ENCODE measurements around the gene FBLN2. TPM values are rescaled to one million over a fixed set of nuclear protein-coding genes. Genes with fewer than 3 reads are reported as not detected.

FBLN2 gene
- polyA plus RNA-seq, 1 donor (not counting 4 experiments of a cell fraction or from before 2014, with no cell fraction given): 0.72 TPM

- H3K9ac ChIP-seq (ENCODE audit: control insufficient read depth, extremely low read depth, insufficient read depth, low read length): no peak overlapping the region
- DNase-seq (ENCODE audit: low read depth, low spot score) (no peak), FAIRE-seq (no peak)
- TF ChIP-seq EZH2 (IDR thresholded peaks at IDR 0.05; ENCODE audit: low read length): no peak
- TF ChIP-seq CTCF (optimal IDR thresholded peaks at IDR 0.05 in 1 of 3, IDR thresholded peaks at IDR 0.05 in 1 of 3, conservative IDR thresholded peaks at IDR 0.05 in 1 of 3; ENCODE audit: extremely low read depth in 1 of 3, insufficient read depth in 2 of 3, low read length in 3 of 3): no peak
- H3K36me3 ChIP-seq (ENCODE audit: control insufficient read depth in 2 of 2, extremely low read depth in 1 of 2, insufficient read depth in 2 of 2, low read length in 2 of 2): no peaks in the 10 kb centered on the region
- H3K4me1 ChIP-seq (ENCODE audit: control insufficient read depth, extremely low read depth, insufficient read depth, low read length): peaks cover 10% of the 10 kb centered on the region
- H3K27ac ChIP-seq (ENCODE audit: control insufficient read depth, insufficient read depth, low read length): no peak overlapping the region
- H4K20me1 ChIP-seq (ENCODE audit: control insufficient read depth, extremely low read depth, insufficient read depth, low read length): no peaks in the 10 kb centered on the region
- H3K9me1 ChIP-seq (ENCODE audit: control insufficient read depth, extremely low read depth, insufficient read depth, low read length): no peaks in the 10 kb centered on the region
- no peaks in the 10 kb centered on the region for H3K27me3 ChIP-seq (ENCODE audit: control insufficient read depth, extremely low read depth, insufficient read depth, low read length)
- H3K4me3 ChIP-seq (ENCODE audit: control insufficient read depth in 2 of 3, extremely low read depth in 1 of 3, insufficient read depth in 2 of 3, low read depth in 1 of 3, low read length in 3 of 3): no peak overlapping the region
- no peaks in the 10 kb centered on the region for H3K9me3 ChIP-seq (ENCODE audit: control insufficient read depth, low read depth, low read length)
- dilution Hi-C loops (cut with MboI; ENCODE audit: extremely low pct_ligation_motif_present, low sequenced_read_pairs): no loop called here
- H3K79me2 ChIP-seq (ENCODE audit: control insufficient read depth, insufficient read depth, low read length): no peaks in the 10 kb centered on the region
- H3K4me2 ChIP-seq (ENCODE audit: control insufficient read depth, extremely low read depth, insufficient read depth, low read depth, low read length): no peak overlapping the region
- no peak overlapping the region for H2AFZ ChIP-seq (ENCODE audit: control insufficient read depth, low read length)
These were observed 69.1 kb downstream of the FBLN2 start for GRCh38 chr3:13617981-13618380.

- dilution Hi-C loops (cut with MboI; ENCODE audit: extremely low pct_ligation_motif_present, low sequenced_read_pairs): no loop called here
- no peak overlapping the region for H3K4me3 ChIP-seq (ENCODE audit: control insufficient read depth in 2 of 3, extremely low read depth in 1 of 3, insufficient read depth in 2 of 3, low read depth in 1 of 3, low read length in 3 of 3)
These were observed 69.9 kb downstream of the FBLN2 start for GRCh38 chr3:13618836-13619235.

More at GRCh38 chr3:13618836-13619235, 69.9 kb downstream of the FBLN2 start:
- H3K9ac ChIP-seq (ENCODE audit: control insufficient read depth, extremely low read depth, insufficient read depth, low read length): no peak overlapping the region
- TF ChIP-seq CTCF (optimal IDR thresholded peaks at IDR 0.05 in 1 of 3, IDR thresholded peaks at IDR 0.05 in 1 of 3, conservative IDR thresholded peaks at IDR 0.05 in 1 of 3; ENCODE audit: extremely low read depth in 1 of 3, insufficient read depth in 2 of 3, low read length in 3 of 3) (no peak), EZH2 (IDR thresholded peaks at IDR 0.05; ENCODE audit: low read length) (no peak)
- H3K9me1 ChIP-seq (ENCODE audit: control insufficient read depth, extremely low read depth, insufficient read depth, low read length): no peaks in the 10 kb centered on the region
- no peak overlapping the region for H2AFZ ChIP-seq (ENCODE audit: control insufficient read depth, low read length)
- H3K4me2 ChIP-seq (ENCODE audit: control insufficient read depth, extremely low read depth, insufficient read depth, low read depth, low read length): no peak overlapping the region
- no peak for FAIRE-seq
- no peaks in the 10 kb centered on the region for H3K9me3 ChIP-seq (ENCODE audit: control insufficient read depth, low read depth, low read length)
- no peaks in the 10 kb centered on the region for H3K36me3 ChIP-seq (ENCODE audit: control insufficient read depth in 2 of 2, extremely low read depth in 1 of 2, insufficient read depth in 2 of 2, low read length in 2 of 2)
- no peaks in the 10 kb centered on the region for H3K27me3 ChIP-seq (ENCODE audit: control insufficient read depth, extremely low read depth, insufficient read depth, low read length)
- H3K4me1 ChIP-seq (ENCODE audit: control insufficient read depth, extremely low read depth, insufficient read depth, low read length): peaks cover 19% of the 10 kb centered on the region
- no peaks in the 10 kb centered on the region for H3K79me2 ChIP-seq (ENCODE audit: control insufficient read depth, insufficient read depth, low read length)
- no peaks in the 10 kb centered on the region for H4K20me1 ChIP-seq (ENCODE audit: control insufficient read depth, extremely low read depth, insufficient read depth, low read length)
- DNase-seq (ENCODE audit: low read depth, low spot score): no peak
- no peak overlapping the region for H3K27ac ChIP-seq (ENCODE audit: control insufficient read depth, insufficient read depth, low read length)

Measured in keratinocyte (primary cell).